Neural progenitor cell (in vitro differentiated cells): ENCODE data around the gene STAT5B. TPM values are rescaled to one million over a fixed set of nuclear protein-coding genes. Genes with fewer than 3 reads are reported as not detected.
A peak's percentile ranks its signal among the peaks of the same experiment; 100 is the strongest.

ENCODE experiments used
- DNase-seq: peaks from one replicate; pipeline ENCODE4 v3.0.0-alpha.2; 2016; ENCODE audit warnings: low spot score
- H2AFZ ChIP-seq: fragments of 200-600 bp; sonication (generic); replicated peaks from 2 replicates; pipeline ENCODE4 v1.6.1; 2016; ENCODE audit warnings: antibody characterized with exemption
- H3F3A ChIP-seq: fragments of 200-600 bp; sonication (generic); 2 replicates; pipeline ENCODE4 v1.6.1; 2016; ENCODE audit warnings: antibody characterized with exemption, low read depth
- H3K27ac ChIP-seq: fragments of 200-600 bp; sonication (generic); 2 replicates; pipeline ENCODE4 v1.5.1; 2016; ENCODE audit warnings: mild to moderate bottlenecking
- H3K27me3 ChIP-seq: fragments of 200-600 bp; sonication (generic); 2 replicates; pipeline ENCODE4 v1.6.1; 2016; ENCODE audit warnings: mild to moderate bottlenecking, moderate library complexity
- H3K36me3 ChIP-seq: fragments of 200-600 bp; sonication (generic); 2 replicates; pipeline ENCODE4 v1.5.1; 2016
- H3K4me1 ChIP-seq: fragments of 200-600 bp; sonication (generic); 2 replicates; pipeline ENCODE4 v1.6.1; 2016; ENCODE audit warnings: mixed run types
- H3K4me2 ChIP-seq: fragments of 200-600 bp; sonication (generic); 2 replicates; pipeline ENCODE4 v1.6.1; 2016
- H3K4me3 ChIP-seq: fragments of 200-600 bp; sonication (generic); 2 replicates; pipeline ENCODE4 v1.5.1; 2016
- H3K79me2 ChIP-seq: fragments of 200-600 bp; sonication (generic); 2 replicates; pipeline ENCODE4 v1.6.1; 2016; ENCODE audit warnings: low read depth
- H3K9ac ChIP-seq: fragments of 200-600 bp; sonication (generic); 2 replicates; pipeline ENCODE4 v1.6.1; 2016
- H3K9me3 ChIP-seq: fragments of 200-600 bp; sonication (generic); 2 replicates; pipeline ENCODE4 v1.5.1; 2016; ENCODE audit warnings: low read depth
- H4K20me1 ChIP-seq: fragments of 200-600 bp; sonication (generic); 2 replicates; pipeline ENCODE4 v1.6.1; 2016; ENCODE audit warnings: low read depth
- H3K27ac Mint-ChIP-seq: 3 replicates; pipeline ENCODE4 v1.8.0; 2021; ENCODE audit warnings: mixed read lengths
- H3K27me3 Mint-ChIP-seq: 2 replicates; pipeline ENCODE4 v1.8.0; 2022; ENCODE audit warnings: low read depth, mild to moderate bottlenecking, inconsistent platforms, moderate library complexity, mixed read lengths; ENCODE audit not compliant: insufficient read depth
- H3K36me3 Mint-ChIP-seq: 3 replicates; pipeline ENCODE4 v1.8.0; 2021; ENCODE audit warnings: mixed read lengths
- H3K4me1 Mint-ChIP-seq: 3 replicates; pipeline ENCODE4 v1.8.0; 2021; ENCODE audit warnings: mixed read lengths
- H3K4me3 Mint-ChIP-seq: 3 replicates; pipeline ENCODE4 v1.8.0; 2021; ENCODE audit warnings: mild to moderate bottlenecking, moderate library complexity, mixed read lengths
- H3K9me3 Mint-ChIP-seq: 3 replicates; pipeline ENCODE4 v1.8.0; 2020; ENCODE audit warnings: mixed read lengths
- CTCF ChIP-seq: fragments of 200-600 bp; sonication (generic); IDR thresholded peaks from 2 replicates; pipeline ENCODE4 v1.5.1; 2017; ENCODE audit warnings: antibody characterized with exemption, mild to moderate bottlenecking
- EZH2 ChIP-seq: fragments of 200-600 bp; sonication (generic); IDR thresholded peaks from 2 replicates; pipeline ENCODE4 v1.6.1; 2017; ENCODE audit warnings: antibody characterized with exemption, mild to moderate bottlenecking, moderate library complexity
- EZH2phosphoT487 ChIP-seq: fragments of 200-600 bp; sonication (generic); IDR thresholded peaks from 2 replicates; pipeline ENCODE4 v1.6.1; 2017; ENCODE audit warnings: antibody characterized with exemption
- total RNA-seq: library from RNA; depleted of rRNA; stranded (reverse); fragments of >200 nt; gene quantifications from 2 replicates; pipeline ENCODE4 v1.2.3, GENCODE V29; 2015; ENCODE audit warnings: low replicate concordance

Gene STAT5B
- total RNA-seq, 1 donor from 2014 or later, result 96.4 TPM

- peak overlapping the region; percentile 86 for H3K27ac Mint-ChIP-seq
- peaks cover 28% of the 10 kb centered on the region for H3K4me1 Mint-ChIP-seq
Measured at GRCh38 chr17:42311240-42312034, 35.2 kb upstream of the STAT5B start.

GRCh38 chr17:42310787-42311215, 34.6 kb upstream of the STAT5B start:
- no peak overlapping the region for H3K4me3 ChIP-seq
- Mint-ChIP-seq H3K4me3 (no peak overlapping the region), H3K9me3 (no peaks in the 10 kb centered on the region), H3K36me3 (peaks cover 5% of the 10 kb centered on the region), H3K27ac (peak overlapping the region; percentile 86), H3K27me3 (peaks cover 3% of the 10 kb centered on the region), H3K4me1 (peaks cover 28% of the 10 kb centered on the region)
- TF ChIP-seq EZH2phosphoT487 (no peak), CTCF (no peak), EZH2 (no peak)
- no peak overlapping the region for H3K9ac ChIP-seq
- H4K20me1 ChIP-seq, result no peaks in the 10 kb centered on the region
- H3K27ac ChIP-seq, result no peak overlapping the region
- H3K36me3 ChIP-seq, result no peaks in the 10 kb centered on the region
- peaks cover 25% of the 10 kb centered on the region for H3K4me1 ChIP-seq
- H3F3A ChIP-seq, result peaks cover 32% of the 10 kb centered on the region
- H3K9me3 ChIP-seq, result no peaks in the 10 kb centered on the region
- no peak overlapping the region for H3K4me2 ChIP-seq
- no peaks in the 10 kb centered on the region for H3K79me2 ChIP-seq
- no peak overlapping the region for H2AFZ ChIP-seq
- DNase-seq, result no peak
- no peaks in the 10 kb centered on the region for H3K27me3 ChIP-seq

More at GRCh38 chr17:42311240-42312034, 35.2 kb upstream of the STAT5B start:
- DNase-seq, result peak; percentile 78
- Histone ChIP-seq H3K4me3 (no peak overlapping the region), H3K9ac (no peak overlapping the region), H2AFZ (no peak overlapping the region), H3K9me3 (no peaks in the 10 kb centered on the region), H3K27me3 (no peaks in the 10 kb centered on the region), H3K4me2 (peak overlapping the region; percentile 65), H3K27ac (no peak overlapping the region), H3F3A (peaks cover 36% of the 10 kb centered on the region), H3K36me3 (no peaks in the 10 kb centered on the region), H3K79me2 (no peaks in the 10 kb centered on the region), H4K20me1 (no peaks in the 10 kb centered on the region), H3K4me1 (peaks cover 25% of the 10 kb centered on the region)
- Mint-ChIP-seq H3K9me3 (no peaks in the 10 kb centered on the region), H3K4me3 (peak overlapping the region; percentile 72), H3K27me3 (peaks cover under 1% of the 10 kb centered on the region), H3K36me3 (peaks cover 5% of the 10 kb centered on the region)
- no peak for TF ChIP-seq EZH2
- TF ChIP-seq EZH2phosphoT487, result no peak
- no peak for TF ChIP-seq CTCF

GRCh38 chr17:42309986-42310786, 34.0 kb upstream of the STAT5B start:
- Histone ChIP-seq H3F3A (peaks cover 31% of the 10 kb centered on the region), H3K27ac (no peak overlapping the region), H3K9ac (no peak overlapping the region), H3K4me2 (no peak overlapping the region), H3K9me3 (no peaks in the 10 kb centered on the region), H3K79me2 (no peaks in the 10 kb centered on the region), H3K4me3 (no peak overlapping the region), H3K27me3 (no peaks in the 10 kb centered on the region), H2AFZ (no peak overlapping the region), H4K20me1 (no peaks in the 10 kb centered on the region), H3K4me1 (peaks cover 25% of the 10 kb centered on the region), H3K36me3 (no peaks in the 10 kb centered on the region)
- H3K4me1 Mint-ChIP-seq, result peaks cover 24% of the 10 kb centered on the region
- H3K36me3 Mint-ChIP-seq, result peaks cover 1% of the 10 kb centered on the region
- no peak for TF ChIP-seq EZH2
- peak; percentile 18 for TF ChIP-seq CTCF
- no peak for TF ChIP-seq EZH2phosphoT487
- H3K9me3 Mint-ChIP-seq, result no peaks in the 10 kb centered on the region
- peaks cover 3% of the 10 kb centered on the region for H3K27me3 Mint-ChIP-seq
- peak overlapping the region; percentile 76 for H3K27ac Mint-ChIP-seq
- H3K4me3 Mint-ChIP-seq, result peak overlapping the region; percentile 10
- DNase-seq, result peak; percentile 31
